Fibroblast of skin of left quadriceps (primary cell): ENCODE data around the gene PLEKHN1.
A peak's percentile ranks its signal among the peaks of the same experiment; 100 is the strongest.
"Not testable (repeated sequence)": the region's sequence is repeated elsewhere in the genome, so short reads cannot be mapped to it uniquely, and the experiment has no call there.

Experiments used
- DNase-seq, 2 experiments: peaks; one replicate each; pipeline ENCODE4 v3.0.0-alpha.2; 2013; ENCODE audit warnings: low read depth in 2 of 2

Gene PLEKHN1

DNA sequence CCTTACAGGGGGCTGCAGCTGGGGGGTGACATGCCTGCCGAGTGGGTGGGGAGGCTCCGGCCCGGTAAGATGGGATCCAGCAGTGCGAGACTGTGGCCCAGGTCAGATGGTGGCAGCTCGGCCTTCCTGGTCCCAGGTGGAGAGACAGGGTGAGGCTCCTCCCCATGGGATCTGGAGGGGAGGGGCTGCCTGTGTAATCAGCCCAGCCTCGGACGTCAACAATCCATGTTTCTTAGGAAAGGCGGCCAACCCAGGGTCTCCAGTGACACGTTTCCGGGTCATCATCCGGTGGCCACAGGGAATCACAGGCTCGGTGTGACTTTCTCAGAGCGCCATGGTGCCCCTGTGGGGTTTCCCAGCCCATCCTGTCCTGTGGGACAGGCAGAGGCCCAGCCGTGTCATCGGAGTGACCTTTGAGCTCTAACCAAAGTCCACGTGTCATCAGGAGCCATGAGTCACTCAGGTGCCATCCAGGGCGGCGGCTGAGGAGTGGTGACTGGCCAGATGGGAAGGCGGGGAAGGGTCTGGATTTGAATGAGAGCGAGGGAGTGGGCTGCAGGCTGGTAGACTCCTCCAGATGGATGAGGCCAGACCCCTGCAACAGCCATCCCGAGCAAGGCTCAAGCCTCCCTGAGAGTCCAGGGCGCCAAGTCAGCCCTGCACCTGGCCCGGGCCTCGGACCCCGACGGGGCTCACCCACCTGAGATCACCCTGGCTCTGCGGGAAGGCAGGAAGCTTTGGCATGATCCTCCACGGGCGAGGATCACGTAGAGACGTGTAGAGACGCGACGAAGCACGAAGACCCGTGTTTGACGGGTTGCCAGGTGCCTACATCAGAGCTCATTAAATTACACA lies 40.2 kb downstream of the PLEKHN1 start:
- no peak for DNase-seq

DNA sequence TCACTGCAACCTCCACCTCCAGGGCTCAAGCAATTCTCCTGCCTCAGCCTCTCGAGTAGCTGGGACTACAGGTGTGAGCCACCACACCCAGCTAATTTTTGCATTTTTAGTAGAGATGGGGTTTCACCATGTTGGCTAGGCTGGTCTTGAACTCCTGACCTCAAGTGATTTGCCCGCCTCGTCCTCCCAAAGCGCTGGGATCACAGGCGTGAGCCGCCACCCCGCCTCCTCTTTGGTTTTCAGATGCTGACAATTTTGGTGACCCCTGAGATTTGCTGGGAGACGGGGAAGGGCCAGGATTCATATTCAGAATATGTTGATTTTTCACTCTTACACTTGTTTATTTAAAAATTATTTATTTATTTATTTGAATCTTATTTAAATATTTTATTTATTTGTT lies 43.8 kb downstream of the PLEKHN1 start:
- DNase-seq: not testable (repeated sequence)

DNA sequence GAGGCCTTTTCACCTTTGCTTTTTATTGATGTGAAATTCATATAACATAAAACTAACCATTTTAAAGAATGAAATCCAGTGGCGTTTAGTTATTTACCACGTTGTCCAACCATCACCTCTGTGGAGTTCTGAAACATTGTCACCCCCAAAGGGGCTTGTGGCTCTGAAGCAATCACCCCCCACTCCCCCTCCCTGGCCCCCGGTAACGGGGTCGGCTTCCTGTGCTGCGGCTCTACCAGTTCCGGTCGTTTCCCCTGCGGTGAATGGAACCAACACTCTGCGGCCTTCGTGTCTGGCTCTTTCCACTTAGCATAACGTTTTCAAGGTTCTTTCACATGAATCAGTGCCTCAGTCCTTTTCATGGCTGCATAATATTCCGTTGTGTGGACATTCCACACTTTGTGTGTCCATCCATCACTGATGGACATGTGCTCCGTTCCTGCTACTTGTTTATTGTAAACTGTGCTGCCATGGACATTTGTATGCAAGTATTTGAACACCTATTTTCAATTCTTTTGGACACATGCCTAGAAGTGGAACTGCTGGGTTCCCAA lies 45.2 kb downstream of the PLEKHN1 start:
- no peak for DNase-seq

DNA sequence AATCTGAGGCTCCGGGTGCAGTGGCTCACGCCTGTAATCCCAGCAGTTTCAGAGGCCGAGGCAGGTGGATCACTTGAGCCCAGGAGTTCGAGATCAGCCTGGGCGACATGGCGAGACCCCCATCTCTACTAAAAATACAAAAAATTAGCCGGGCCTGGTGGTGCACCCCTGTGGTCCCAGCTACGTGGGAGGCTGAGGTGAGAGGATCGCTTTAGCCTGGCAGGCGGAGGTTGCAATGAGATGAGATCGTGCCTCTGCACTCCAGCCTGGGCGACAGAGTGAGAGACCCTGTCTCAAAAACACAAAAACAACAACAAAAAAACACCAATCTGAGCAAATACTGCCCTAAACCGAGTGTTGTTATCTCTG lies 46.4 kb downstream of the PLEKHN1 start:
- not testable (repeated sequence) for DNase-seq

DNA sequence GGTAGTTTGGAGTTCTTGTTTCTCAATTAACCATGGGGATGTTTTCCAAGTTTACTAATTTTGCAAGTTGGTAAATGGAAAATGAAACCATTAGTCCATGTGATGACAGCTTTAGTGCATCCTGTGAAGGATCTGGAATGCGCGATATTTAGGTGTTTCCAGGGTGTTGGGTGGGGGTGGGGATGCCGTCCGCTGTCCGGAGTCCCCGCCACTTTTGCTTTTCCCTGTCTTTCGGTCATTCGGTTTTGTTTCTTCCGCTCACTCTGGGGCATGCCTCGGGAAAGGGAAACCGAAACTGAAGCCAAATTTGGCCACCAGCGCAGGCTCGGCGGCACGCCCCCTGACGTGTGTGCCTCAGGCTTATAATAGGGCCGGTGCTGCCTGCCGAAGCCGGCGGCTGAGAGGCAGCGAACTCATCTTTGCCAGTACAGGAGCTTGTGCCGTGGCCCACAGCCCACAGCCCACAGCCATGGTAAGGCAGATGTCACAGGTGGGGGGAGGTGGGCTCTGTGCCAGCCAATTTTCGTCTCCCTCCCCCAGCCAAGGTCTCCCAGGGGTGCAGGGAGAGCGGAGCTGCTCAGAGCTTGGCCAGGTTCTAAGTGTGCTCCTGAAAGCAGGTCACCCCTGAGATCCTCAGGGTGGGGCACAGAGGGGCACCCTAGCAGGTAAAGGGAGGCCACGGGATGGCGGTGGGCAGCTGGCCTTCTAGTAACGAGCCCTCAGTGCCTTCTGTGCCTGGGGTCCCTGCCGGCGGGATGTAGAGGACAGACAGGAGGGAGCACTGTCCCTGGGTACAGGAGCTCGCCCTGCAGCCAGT lies 47.0 kb downstream of the PLEKHN1 start, which contains the start of gene ISG15:
ISG15 (plus strand) TSS at position 393 of the 817 bp plus-strand sequence; CDS start at position 470, 77 bp downstream.
- peak in 1 of 2 experiments; percentile 60 for DNase-seq

DNA sequence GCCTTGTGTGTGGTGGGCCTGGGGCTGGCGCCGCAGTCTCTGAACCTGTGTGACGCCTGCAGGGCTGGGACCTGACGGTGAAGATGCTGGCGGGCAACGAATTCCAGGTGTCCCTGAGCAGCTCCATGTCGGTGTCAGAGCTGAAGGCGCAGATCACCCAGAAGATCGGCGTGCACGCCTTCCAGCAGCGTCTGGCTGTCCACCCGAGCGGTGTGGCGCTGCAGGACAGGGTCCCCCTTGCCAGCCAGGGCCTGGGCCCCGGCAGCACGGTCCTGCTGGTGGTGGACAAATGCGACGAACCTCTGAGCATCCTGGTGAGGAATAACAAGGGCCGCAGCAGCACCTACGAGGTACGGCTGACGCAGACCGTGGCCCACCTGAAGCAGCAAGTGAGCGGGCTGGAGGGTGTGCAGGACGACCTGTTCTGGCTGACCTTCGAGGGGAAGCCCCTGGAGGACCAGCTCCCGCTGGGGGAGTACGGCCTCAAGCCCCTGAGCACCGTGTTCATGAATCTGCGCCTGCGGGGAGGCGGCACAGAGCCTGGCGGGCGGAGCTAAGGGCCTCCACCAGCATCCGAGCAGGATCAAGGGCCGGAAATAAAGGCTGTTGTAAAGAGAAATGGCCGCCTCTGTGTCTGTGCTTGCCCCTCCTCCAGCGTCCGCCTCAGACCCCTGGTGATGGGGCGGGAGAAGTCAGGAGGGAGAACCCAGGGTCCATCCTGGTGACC lies 47.8 kb downstream of the PLEKHN1 start:
- DNase-seq: no peak

DNA sequence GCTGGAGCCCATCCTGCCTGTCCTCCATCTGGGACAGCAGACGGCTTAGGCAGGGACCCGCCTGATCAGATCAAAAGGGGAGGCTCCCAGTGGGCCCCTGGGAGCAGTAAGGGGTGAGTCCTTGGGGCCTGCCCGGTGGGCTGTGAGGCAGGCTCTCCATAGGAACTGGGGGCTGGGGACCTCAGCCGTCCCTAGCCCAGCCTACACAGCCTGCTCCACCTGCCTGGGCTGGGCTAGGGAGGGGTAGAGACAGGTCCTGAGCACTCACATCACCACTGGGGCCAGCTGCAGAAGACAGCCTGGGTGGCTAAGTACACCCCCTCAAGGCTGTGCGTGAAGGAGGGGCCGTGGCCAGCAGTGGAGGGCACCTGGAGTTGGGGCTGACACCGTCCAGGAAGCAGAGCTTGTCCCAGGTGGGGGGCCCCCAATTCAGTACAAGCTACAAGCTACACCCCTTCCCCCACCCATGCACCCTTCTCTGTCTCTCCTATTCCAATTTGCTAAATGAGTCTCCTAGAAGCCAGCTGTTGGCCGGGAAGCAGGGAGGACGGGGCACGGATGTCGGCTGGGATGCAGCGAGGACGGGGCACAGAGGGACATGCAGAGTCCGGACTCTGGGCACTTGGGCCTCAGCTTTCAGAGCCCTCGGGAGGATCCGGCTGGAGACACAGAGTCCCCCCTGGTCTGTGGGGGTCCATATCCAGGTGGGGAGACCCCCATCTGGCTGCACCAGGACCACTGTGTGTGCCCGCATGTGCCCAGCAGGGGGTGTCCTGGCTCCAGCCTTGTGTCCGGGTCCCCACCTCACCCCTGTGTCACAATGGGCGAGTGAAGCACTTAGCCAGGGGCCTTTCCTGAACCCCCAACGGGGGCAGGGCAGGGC lies 48.8 kb downstream of the PLEKHN1 start:
- DNase-seq: no peak

DNA sequence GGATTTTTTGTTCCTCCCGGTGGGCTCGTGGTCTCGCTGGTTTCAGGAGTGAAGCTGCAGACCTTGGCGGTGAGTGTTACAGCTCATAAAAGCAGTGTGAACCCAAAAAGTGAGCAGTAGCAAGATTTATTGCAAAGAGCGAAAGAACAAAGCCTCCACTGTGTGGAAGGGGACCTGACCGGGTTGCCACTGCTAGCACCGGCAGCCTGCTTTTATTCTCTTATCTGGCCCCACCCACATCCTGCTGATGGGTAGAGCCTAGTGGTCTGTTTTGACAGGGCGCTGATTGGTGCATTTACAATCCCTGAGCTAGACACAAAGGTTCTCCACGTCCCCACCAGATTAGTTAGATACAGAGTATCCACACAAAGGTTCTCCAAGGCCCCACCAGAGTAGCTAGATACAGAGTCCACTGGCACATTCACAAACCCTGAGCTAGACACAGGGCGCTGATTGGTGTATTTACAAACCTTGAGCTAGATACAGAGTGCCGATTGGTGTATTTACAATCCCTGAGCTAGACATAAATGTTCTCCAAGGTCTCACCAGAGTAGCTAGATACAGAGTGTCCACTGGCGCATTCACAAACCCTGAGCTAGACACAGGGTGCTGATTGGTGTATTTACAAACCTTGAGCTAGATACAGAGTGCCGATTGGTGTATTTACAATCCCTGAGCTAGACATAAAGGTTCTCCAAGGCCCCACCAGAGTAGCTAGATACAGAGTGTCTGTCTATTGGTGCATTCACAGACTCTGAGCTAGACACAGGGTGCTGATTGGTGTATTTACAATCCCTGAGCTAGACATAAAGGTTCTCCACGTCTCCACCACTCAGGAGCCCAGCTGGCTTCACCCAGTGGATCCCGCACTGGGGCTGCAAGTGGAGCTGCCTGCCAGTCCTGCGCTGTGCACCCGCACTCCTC lies 51.4 kb downstream of the PLEKHN1 start:
- not testable (repeated sequence) for DNase-seq

DNA sequence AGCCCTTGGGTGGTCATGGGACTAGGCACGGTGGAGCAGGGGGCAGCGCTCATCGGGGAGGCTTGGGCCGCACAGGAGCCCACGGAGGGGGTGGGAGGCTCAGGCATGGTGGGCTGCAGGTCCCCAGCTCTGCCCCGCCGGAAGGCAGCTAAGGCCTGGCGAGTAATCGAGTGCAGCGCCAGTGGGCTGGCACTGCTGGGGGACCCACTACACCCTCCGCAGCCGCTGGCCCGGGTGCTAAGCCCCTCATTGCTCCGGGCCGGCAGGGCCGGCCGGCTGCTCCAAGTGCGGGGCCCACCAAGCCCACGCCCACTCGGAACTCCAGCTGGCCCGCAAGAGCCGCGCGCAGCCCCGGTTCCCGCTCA lies 52.0 kb downstream of the PLEKHN1 start:
- not testable (repeated sequence) for DNase-seq

DNA sequence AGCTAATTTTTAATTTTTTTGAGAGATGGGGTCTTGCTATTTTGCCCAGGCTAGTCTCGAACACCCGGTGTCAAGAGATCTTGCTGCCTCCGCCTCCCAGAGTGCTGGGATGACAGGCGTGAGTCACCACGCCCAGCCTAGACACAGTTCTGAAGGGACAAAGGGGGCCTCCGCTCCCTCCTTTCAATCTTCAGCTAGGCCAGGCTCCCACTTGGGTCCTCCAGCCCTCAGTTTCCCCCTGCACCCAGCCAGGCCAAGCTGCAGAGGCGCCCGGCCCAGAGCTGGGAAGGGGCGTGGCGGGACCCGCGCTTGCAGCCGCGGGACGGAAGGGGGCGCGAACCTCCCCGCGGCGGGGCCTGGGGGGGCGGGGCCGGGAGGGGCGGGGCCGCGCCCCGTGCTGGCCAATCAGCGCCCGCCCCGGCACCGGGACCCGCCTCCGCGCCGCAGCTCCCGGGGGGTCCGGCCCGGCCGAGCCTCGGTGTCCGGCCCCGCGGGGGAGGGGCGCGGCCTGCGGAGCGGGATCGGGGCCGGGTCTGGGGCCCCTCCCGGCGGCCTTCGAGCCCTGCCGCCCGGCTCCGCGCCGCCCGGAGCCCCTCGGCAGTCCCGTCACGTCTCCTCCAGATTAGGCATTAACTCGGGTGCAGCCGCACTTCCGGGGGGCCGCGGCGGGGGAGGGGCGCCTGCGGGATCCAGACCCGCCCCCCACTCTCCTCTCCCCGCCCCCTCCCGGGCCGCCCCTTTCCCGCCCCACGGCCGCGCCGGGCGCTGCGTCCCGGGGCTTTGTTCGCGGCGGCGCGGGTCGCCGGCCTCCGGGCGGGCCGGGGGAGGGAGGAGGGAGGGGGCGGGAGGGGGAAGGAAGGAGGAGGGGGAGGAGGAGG lies 53.1 kb downstream of the PLEKHN1 start:
- peak; percentile 60 to 69 for DNase-seq

DNA sequence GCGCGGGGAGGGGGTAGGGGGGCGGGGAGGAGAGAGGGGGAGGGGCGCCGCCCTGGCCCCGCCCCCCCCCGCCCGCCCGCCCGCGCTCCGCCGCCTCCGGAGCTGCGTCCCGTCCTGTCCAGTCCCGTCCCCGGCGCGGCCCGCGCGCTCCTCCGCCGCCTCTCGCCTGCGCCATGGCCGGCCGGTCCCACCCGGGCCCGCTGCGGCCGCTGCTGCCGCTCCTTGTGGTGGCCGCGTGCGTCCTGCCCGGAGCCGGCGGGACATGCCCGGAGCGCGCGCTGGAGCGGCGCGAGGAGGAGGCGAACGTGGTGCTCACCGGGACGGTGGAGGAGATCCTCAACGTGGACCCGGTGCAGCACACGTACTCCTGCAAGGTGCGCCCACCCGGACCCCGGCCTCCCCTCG lies 53.7 kb downstream of the PLEKHN1 start, which contains the start of gene AGRN:
AGRN (plus strand) TSS at position 121 of the 405 bp plus-strand sequence; CDS start at position 174, 53 bp downstream.
- DNase-seq: no peak

DNA sequence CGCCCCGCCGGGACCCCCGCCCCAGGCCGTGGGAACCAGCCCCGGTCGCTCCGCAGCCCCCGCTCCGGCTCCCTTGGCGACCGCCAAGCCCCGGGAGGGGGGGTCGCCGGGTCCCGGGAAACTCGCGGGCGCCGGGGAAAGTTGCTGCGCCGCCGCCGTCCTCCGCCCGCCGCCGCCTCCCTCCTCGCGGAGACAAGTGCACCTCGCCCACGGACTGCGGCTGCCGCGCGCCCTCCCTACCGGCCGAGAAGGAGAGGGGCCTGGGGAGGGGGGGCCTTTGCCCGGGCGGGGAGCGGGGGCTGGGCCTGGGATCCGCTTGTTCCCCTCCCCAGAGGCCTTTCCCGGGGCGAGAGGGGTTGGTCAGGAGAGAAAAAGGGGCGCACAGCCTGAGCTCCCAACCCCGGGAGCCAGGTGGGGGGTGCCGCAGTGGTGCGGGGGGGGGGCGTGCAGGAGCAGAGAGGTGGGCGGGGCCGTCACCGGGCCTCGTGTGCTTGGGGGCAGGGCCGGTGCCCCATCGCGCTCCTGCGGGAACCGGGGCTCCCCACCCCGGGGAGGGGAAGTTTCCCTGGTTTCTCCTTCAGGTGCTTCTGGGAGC lies 54.2 kb downstream of the PLEKHN1 start:
- DNase-seq: no peak

DNA sequence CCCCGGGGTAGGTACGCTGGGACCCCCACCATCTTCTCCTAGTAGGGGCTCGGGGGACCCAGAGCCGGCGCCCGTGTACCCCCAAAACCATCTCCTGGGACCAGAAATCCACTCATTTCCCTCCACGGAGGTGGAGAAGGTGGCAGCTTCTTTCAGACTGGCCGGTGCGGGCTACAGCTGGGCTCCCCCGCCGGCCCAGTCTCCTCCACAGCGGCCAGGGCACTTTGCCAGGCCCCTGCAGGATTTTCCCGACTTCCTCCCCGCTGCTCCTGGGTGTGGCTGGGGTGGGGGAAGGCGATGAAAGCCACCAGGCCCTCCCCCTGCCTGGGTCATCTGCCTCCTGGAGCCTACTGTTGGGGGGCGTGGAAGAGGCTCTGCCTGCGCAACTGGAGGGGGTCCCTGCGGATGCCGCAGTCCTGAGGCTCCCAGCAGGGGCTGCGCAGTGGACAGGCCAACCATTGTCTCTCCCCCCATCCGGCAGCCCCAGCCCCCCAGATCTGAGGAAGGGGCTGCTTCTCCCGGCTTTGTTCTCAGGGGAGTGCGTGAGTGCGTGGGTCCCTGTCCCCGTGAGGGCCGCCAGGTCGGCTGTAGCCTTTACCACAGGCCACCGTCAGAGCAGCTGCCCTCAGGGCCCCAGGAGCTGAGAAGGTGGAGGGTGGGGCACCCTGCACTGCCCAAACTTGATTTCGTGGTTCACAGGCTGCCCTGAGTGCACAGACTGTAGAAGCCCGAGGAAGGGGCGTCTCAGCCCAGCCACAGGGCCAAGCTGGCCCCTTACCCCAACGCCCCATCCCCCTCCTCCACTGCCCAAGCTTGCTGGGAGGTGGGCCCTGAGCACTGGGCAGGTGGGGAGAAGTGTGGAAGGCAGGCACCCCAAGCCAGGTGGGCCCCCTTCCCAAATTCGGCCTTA lies 55.0 kb downstream of the PLEKHN1 start:
- peak in 1 of 2 experiments; percentile 53 for DNase-seq

DNA sequence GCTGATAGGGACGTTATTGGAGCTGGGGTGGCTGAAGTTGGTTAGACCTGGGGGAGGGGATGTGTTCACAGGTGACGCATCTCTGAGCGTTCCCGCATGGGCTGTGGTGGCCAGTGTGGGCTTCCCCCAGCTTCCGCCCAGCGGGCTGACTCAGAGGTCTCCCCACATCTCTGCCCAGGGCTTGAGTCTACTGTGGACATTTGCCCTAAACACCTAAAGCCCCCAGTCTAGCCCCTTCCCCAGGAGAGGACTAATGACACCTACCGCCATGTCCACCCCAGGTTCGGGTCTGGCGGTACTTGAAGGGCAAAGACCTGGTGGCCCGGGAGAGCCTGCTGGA lies 55.6 kb downstream of the PLEKHN1 start:
- DNase-seq: no peak

DNA sequence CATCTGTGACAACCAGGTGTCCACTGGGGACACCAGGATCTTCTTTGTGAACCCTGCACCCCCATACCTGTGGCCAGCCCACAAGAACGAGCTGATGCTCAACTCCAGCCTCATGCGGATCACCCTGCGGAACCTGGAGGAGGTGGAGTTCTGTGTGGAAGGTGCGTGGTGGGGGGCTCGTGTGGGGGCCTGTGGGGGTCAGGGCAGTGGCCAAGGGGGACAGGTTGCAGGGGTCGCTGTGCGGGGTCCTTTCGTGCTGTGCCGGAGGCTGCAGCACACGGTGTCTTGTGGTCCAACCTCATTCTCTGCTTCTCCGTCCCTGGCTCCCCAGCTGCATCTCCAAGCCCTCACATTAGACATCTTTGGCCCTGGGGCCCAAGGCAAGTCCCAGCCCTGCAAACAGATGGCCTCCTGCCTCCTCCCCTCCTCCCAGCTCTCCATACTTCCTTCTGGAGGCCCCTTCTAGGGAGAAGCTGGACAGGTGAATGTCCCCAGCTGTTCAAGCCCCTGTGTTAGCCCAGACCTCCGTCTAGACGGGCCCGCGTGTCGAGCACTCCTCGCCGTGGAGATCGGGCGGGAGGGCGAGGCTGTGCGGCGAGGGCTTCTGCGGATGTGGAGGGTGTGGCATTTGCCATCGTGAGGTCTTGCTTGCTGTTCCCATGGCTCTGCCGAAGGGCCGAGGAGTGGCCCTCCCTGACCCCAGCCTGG lies 56.2 kb downstream of the PLEKHN1 start:
- DNase-seq: no peak

DNA sequence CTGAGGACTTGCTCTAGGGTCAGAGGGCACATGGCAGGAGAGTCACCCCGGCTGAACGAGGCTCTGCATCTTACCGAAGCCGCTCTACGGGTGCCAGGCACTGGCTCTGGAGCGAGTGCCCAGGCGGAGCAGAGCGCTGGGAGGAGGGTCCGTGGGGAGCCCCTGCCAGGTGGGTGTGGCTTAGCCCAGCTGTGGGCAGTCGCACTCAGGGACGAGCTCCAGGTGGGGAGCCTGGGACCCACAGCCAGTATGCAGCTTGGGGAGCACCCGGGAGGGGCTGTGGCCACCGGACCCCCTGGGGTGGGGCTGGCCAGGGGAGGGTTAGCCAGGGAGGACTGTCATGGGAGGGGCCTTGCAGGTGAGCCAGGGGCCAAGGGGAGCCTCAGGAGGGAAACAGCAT lies 57.4 kb downstream of the PLEKHN1 start:
- DNase-seq: no peak
